IPS-NIHi7 (cell line): ENCODE data around the gene SKOR2.
"Not testable (repeated sequence)": the region's sequence is repeated elsewhere in the genome, so short reads cannot be mapped to it uniquely, and the experiment has no call there.

Experiments used
- DNase-seq: peaks from one replicate; pipeline ENCODE4 v3.0.0; 2012; ENCODE audit warnings: mixed read lengths; ENCODE audit errors: extremely low spot score

The SKOR2 gene

GRCh38 chr18:47203626-47204464 is 47.6 kb downstream of the SKOR2 start:
- no peak for DNase-seq

- not testable (repeated sequence) for DNase-seq
Measured at GRCh38 chr18:47195961-47196360, 55.5 kb downstream of the SKOR2 start.

DNA sequence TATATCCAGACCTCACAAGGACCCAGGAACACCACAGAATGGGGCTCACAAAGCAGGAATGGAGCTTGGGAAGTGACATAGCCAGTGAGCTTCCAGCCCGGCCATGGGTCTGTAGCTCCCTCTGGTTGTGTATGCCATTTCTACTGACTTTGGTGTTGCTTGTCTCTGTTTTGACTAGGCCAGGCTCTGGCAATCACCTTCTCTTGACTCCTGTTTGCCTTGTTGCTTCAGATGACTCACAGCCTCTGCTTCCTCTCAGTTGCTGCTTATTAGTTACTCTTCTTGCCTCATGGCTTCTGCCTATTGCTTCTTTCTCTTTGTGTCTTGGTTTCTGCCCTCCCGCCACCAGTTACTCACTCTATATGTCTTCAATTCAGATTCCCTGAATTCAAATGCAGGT is 59.5 kb downstream of the SKOR2 start:
- peak; percentile 16 for DNase-seq

DNA sequence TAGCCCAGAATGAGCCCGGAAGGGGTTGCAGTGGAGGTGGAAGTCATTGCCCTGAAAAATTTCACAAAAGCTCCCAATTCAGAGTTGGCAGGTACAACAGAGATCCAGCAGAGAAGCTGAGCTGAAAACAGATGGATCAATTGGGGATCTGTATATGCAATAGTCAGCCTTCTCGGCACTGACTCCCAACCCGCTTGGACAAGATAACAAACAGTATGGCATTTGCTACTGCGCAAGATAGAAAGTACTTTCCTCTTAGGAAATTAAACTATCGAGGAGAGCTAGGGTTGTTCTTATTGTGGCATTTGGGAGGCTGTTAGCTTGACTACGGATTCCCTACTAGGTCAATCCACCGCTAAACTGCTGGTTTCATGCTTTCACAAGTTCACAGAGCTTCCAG is 63.7 kb downstream of the SKOR2 start:
- no peak for DNase-seq

DNA sequence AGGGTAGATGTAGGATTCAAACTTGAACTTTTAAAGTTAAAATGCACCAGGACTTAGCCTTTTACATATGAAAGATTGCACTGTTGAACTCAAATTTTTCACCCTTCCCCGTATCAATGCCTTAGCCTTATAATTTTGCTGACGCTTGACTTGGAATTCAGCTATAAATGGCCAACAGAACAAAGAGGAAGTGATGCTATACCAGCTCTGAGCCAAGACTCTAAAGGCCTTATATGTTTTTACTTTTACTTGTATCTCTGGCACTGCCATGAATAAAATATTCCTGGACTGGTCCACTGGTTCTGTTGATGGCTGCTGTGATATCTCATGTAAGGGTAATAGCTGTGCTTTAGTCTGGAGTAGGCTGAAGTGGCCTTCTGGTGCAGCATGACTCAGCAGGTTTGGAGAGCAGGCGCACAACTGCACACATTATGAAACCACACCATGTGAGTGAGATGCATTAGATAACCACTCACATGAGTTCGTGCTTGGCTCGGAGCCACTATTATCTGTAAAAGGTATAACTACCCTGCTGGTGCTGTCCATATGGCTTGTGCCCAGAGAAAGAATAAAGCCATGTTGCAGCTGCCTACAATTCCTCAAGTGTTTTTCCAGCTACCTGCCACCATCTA is 66.9 kb downstream of the SKOR2 start:
- DNase-seq = no peak

GRCh38 chr18:47182156-47182555 is 69.3 kb downstream of the SKOR2 start:
- DNase-seq = not testable (repeated sequence)

DNA sequence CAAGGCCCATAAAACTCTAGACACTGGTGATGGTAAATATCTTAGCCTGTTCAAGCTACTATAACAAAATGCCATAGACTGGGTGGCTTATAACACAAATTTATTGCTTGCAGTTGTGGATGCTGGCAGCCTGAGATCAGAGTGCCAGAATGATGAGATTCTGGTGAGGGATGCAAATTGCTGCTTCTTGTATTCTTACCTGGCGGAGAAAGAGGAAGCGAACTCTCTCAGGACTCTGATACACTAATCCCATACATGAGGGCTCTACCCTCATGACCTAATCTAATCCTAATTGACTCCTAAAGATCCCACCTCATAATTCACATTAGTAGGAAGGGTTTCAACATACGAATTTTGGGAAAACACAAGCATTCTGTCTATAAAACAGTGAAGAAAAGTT is 70.7 kb downstream of the SKOR2 start:
- DNase-seq = no peak

DNA sequence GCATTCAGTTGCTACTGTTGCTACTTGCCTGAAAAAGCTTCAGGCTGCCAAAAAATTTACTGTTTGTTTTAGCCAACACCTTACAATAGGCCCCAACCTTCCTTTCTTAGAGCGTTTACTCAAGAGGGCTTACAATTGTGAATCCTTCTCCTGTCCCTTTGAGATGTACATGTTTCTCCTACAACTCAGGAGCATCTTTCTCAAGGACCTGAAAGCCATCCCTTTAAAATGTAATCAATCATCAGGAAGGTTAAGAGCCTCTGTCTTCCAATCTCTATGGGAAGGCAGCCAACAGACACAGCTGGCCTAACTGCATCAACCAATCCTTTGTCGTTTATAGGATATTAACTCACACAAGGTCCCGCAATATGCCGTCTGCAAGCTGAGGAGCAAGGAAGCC is 71.9 kb downstream of the SKOR2 start:
- DNase-seq = no peak

DNA sequence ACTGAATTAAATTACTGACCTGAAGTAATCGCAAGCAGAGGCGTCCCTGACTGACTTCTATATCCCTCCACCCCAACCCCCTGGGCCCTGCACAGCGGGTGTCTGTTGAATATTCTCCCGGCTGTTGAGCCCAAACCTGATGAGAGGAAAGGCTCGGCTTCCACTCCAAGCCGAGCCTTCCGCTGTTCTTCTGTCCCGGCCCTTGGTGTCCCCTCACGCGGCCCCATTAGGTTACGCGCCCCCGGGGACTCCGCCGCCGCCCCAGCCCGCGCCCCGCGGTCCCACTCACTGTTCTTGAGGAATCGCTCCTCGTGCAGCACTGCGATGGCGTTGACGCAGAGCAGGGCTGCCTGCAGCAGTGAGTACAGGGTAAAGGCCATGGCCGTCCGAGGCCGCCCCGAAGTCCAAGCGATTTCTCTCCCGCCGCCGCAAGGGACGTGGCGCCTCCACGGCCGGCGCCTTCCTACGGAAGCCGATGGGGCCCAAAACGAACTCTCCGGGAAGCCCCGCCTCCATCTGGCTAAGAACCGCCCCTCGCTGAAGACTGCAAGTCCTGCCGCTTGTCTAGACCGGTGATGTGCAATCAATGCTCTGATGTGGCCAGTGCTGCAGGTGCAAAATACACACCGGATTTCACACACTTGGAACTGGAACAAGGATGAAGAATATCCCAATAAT is 75.4 kb downstream of the SKOR2 start, which contains the start of gene IER3IP1:
Gene IER3IP1 (minus strand): TSS at position 467 of the 678 bp plus-strand sequence. CDS start 87 bp downstream, at position 380.
- peak; percentile 93 for DNase-seq

DNA sequence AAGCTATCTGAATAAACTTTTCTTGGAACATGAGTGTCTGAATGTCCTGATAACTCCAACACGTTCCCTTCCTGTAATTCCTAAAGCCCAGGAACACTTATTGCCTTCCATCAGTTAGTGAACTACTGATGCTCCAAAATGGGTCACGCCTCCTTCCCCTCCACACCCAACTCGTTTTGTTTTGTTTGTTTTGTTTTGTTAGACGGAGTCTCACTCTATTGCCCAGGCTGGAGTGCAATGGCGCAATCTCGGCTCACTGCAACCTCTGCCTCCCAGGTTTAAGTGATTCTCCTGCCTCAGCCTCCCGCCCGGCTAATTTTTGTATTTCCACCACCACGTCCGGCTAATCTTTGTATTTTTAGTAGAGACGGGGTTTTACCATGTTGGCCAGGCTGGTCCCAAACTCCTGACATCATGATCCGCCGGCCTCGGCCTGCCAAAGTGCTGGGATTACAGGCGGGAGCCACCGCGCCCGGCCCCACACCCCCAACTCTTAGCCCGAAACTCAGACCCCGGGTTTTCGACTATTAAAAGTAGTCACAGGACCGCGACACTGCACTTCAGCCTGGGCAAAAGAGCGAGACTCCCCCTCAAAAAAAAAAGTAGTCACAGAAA is 76.1 kb downstream of the SKOR2 start:
- no peak for DNase-seq

GRCh38 chr18:47174545-47175116 is 76.8 kb downstream of the SKOR2 start:
- DNase-seq = peak; percentile 26

GRCh38 chr18:47172476-47172875 is 79.0 kb downstream of the SKOR2 start:
- DNase-seq = no peak

- no peak for DNase-seq
Measured at GRCh38 chr18:47168913-47169312, 82.5 kb downstream of the SKOR2 start.

DNA sequence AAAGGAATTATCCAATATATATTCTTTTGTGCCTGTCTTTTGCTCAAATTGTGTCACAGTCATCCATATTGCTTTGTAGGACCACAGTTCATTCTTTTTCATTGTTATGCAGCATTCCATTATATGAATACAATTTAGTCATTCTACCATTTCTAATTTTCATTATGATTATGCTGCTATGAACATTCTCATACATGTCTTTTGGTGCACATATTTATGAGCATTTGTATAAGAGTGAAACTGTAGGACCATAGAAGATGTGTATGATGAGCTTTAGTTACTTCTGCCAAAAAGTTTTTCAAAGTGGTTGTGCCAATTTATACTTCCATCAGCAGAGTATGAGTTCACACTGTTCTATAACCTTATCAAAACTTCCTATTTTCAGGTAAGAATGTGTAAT is 83.0 kb downstream of the SKOR2 start:
- no peak for DNase-seq

GRCh38 chr18:47166294-47166693 is 85.2 kb downstream of the SKOR2 start:
- DNase-seq = no peak

GRCh38 chr18:47163241-47163640 is 88.2 kb downstream of the SKOR2 start:
- no peak for DNase-seq

DNA sequence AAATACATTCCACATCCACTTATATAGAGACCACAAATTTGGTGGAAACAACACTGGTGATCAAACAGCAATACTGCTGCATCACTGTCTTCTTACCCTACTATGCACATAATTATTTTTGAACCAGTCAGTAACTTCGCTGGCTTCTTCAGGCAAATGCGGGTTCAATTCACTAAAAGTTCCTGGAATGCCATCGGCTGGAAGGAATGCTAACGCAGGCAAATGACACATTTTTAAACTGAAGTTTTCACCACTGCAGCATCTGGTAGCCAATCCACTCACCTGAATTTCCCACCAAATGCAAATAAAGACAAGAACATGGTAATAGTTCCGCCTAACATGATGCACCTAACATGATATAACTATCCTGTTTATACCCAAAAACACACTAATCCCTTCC is 91.2 kb downstream of the SKOR2 start:
- DNase-seq = no peak

DNA sequence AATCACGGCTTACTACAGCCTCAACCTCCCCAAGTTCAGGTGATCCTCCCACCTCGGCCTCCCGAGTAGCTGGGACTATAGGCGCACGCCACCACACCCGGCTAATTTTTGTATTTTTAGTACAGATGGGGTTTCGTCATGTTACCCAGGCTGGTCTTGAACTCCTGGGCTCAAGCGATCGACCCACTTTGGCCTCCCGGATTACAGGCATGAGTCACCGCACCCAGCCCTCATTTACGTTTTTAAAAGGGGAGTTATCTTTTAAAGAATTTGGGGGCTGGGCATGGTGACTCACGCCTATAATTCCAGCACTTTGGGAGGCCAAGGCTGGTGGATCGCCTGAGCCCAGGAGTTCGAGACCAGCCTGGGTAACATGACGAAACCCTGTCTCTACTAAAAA is 93.1 kb downstream of the SKOR2 start:
- DNase-seq = not testable (repeated sequence)
